Stimulated activated CD4-positive, alpha-beta T cell treated with anti-CD3 and anti-CD28 coated beads, TNF-alpha, amount 100 ng/mL, for 4 hours (primary cell): ENCODE results near the gene SULT1C3.

Experiments
- DNase-seq, 3 experiments: peaks; one replicate each; pipeline ENCODE4 v3.0.0-alpha.2; 2020; ENCODE audit warnings: low read depth in 3 of 3

The SULT1C3 gene

GRCh38 chr2:108239786-108240185 is at the start of gene SULT1C3:
TSS of gene SULT1C3 (plus strand) at chr2:108239968. CDS start at chr2:108247195, 7,227 bp downstream.
- no peak for DNase-seq

- DNase-seq, result no peak
Measured at GRCh38 chr2:108193251-108193650, 46.5 kb upstream of the SULT1C3 start.

GRCh38 chr2:108194409-108195132 is 45.2 kb upstream of the SULT1C3 start:
- no peak for DNase-seq

GRCh38 chr2:108195133-108195439 is 44.7 kb upstream of the SULT1C3 start:
- no peak for DNase-seq

- no peak for DNase-seq
Measured at GRCh38 chr2:108199726-108200125, 40.0 kb upstream of the SULT1C3 start.

GRCh38 chr2:108200569-108200968 is 39.2 kb upstream of the SULT1C3 start:
- DNase-seq, result no peak

GRCh38 chr2:108212671-108213070 is 27.1 kb upstream of the SULT1C3 start:
- DNase-seq, result no peak

DNA sequence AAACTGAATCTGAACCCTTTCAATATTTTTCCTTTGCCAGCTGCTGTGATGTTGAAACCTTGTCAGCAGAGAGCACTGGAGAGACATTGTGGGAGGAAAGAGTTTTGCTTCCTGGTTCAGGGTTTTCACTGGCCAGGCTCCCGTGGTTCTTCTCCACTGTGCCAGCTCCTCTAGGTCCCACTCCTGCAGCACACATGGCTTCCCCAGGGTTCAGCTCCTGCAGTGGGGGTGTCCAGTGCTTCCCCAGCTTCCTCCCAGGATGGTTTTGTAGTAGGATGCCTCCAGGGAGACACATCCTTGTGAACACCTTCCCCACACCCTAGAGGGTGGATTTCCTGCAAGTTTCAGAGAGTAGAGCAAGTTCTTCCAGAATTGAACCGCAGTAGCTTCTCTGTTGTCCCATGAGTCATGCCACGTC is 24.0 kb upstream of the SULT1C3 start:
- DNase-seq, result no peak

DNA sequence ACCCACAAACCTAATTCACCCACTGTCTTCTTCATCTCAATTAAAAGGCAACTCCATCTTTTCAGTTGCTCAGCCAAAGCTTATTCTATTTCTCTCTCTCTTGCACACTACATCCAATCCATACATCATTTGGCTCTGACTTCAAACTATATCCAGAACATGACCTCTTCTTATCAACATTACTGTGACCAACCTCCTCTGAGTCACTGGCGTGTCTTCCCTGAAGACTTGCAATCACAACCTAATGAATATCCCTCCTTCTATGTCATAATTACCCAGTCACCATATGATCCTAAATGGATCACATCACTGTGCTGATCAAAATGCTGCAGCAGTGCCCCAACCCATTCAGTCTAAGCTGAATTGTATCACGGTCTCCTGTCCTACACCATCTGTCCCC is 22.6 kb upstream of the SULT1C3 start:
- no peak for DNase-seq

GRCh38 chr2:108219688-108220087 is 20.1 kb upstream of the SULT1C3 start:
- DNase-seq, result no peak

DNA sequence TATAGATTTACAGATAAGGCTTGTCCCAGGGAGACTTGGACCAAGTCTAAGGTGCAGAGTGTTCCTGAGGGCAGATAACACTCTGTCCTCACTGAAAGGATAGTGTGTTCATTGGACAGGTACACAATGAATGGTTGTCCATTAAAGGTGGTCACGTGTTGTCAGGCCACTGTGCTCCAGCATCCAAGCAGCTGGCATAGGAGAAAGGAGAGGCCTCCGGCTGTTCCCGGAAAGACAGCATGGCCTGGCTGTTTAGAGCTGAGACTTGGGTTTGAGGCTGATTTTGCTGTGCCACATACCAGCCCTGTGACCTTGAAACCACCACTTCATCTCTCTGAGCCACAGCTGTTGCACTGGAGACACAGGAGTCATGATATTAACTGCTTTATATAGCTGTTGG is 19.6 kb upstream of the SULT1C3 start:
- DNase-seq, result no peak

- no peak for DNase-seq
Measured at GRCh38 chr2:108220942-108221541, 18.7 kb upstream of the SULT1C3 start.

DNA sequence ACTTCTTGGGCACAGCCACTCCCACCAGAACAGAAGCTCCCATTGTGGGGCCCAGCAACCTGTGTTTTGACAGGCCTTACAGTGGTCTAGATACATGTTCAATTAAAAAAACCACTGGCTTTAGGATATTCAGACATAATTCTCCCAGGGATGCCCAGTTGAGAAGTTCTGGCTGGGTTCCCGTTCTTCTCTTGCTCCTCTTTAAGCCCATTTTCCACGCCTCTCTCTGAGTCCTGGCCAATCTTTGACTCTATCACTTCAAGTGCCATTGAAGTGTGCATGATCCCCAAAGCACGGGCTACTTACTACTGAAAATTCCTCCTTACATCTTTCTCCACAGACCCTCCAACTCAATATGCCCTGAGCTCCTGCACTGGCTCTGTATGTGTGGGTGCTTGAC is 17.5 kb upstream of the SULT1C3 start:
- no peak for DNase-seq

DNA sequence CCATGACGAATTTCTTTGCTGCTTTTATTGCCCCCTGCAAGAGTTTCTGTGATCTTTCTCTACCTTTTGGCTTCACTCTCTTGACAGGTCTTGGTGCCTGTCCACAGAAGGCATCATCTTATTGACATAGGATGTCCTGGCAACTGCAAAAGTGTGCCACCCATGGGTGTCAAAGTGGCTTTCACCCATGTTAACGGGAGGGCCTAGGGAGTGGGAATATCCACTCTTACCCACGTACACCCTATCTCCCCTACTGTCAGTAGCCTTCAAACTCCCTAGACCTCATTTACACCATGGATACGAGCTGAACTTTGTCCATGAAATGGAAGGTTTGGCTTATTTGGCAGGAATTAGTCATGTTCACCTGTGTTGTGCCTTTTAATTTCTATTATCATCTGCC is 16.2 kb upstream of the SULT1C3 start:
- no peak for DNase-seq

- DNase-seq, result no peak
Measured at GRCh38 chr2:108224022-108224421, 15.7 kb upstream of the SULT1C3 start.

GRCh38 chr2:108226564-108226963 is 13.2 kb upstream of the SULT1C3 start:
- DNase-seq, result no peak

GRCh38 chr2:108228006-108228405 is 11.8 kb upstream of the SULT1C3 start:
- DNase-seq, result no peak

DNA sequence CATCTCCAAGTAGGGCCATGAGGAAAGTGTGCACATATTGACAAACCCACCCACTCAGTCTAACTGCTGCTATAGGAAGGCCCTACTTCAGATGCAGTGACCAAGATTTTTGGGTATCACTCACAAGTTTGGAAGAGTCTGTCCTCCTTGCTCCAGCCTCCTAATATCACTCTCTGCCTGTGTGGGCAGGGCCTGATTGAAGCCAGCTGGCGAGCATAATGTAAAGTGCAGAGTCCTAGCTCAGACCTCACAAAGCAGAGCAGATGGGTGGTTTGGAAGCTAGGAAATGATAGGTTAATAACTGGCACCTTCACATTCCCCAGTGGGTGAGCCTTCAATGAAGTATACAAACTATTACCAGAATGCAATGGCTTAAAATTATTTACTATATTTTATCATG is 11.2 kb upstream of the SULT1C3 start:
- DNase-seq, result no peak

GRCh38 chr2:108229875-108230274 is 9.9 kb upstream of the SULT1C3 start:
- no peak for DNase-seq

DNA sequence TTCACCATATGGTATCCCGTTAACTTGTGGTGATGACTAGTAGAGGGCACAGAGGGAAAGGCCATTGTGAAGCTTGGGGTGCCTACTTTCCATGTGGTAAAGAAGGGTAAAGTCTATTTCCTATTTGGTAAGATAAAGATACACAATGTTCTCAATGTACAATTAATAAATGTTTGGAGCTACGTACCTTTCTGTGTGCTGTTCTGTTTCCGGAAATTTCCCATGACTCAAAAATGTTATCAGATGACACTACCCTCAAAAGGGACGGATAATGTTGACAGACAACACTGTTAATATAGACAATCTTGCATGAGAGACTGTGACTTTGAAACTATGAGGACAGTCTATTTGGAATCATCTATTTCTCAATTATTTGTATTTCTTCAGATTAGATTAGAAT is 4.2 kb upstream of the SULT1C3 start:
- no peak for DNase-seq

GRCh38 chr2:108236676-108237335 is 3.0 kb upstream of the SULT1C3 start:
- no peak for DNase-seq

DNA sequence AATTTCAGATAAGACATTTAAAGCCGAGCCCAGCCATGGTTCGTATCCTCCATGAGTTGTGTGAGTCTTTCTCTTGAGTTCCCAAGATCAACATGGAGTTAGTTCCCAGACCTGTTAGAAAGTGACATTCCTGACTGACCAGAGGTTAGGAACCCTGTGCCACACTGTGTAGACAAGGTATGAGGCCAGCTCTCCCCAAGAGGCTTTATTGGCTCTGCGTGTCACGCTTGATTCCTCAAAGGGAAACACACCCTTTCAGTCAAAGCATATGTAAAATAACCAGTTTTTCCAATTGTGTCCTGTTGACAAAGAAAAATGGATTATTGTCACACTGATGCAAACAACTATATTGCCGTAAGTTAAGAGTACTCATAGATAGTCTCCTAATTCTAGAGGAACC is 1.2 kb downstream of the SULT1C3 start:
- no peak for DNase-seq

DNA sequence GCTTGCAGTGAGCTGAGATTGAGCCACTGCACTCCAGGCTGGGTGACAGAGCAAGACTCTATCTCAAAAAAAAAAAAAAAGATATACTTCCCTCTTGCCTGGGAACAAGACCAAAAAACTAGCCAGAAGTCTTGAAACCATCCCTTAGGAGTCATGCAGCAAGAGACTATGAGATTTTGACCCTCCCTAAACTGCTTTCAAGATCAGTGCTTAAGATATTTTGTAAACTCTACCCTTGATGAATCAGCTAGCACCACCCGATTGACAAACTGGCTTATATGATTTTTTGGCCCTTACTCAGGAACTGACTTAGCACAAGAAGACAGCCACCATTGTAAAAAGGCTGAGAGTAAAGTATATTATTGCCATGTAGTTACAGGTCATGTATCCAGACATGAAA is 3.8 kb downstream of the SULT1C3 start:
- DNase-seq, result no peak
